Activated naive CD8-positive, alpha-beta T cell treated with anti-CD3 and anti-CD28 coated beads, Interleukin-2, amount 10 ng/mL, durations not matched to agents 7 days and 5 days (primary cell): ENCODE data around the gene USP15. TPM values are rescaled to one million over a fixed set of nuclear protein-coding genes. Genes with fewer than 3 reads are reported as not detected.

Source experiments
- ATAC-seq: fragments of 150-1000 bp; cut with Tn5 transposase; one replicate; pipeline ENCODE4 v1.10.0; 2021; ENCODE audit warnings: low read depth, moderate library complexity
- POLR2A ChIA-PET: fragments of 350-600 bp; sonication (Branson Sonifier 250); formaldehyde crosslinking; loops from one replicate; lab custom pipeline; 2021; ENCODE audit warnings: antibody characterized with exemption; lab: Charles Lee
- DNase-seq: peaks from one replicate; pipeline ENCODE4 v3.0.0; 2021
- H3K27ac Mint-ChIP-seq: one replicate; pipeline ENCODE4 v1.8.0; 2022; ENCODE audit warnings: mild to moderate bottlenecking, mixed read lengths
- H3K27me3 Mint-ChIP-seq: one replicate; pipeline ENCODE4 v1.8.0; 2022; ENCODE audit warnings: mild to moderate bottlenecking, moderate library complexity, mixed read lengths
- H3K36me3 Mint-ChIP-seq: one replicate; pipeline ENCODE4 v1.8.0; 2021; ENCODE audit warnings: mild to moderate bottlenecking, mixed read lengths
- H3K4me1 Mint-ChIP-seq: one replicate; pipeline ENCODE4 v1.8.0; 2021; ENCODE audit warnings: mixed read lengths
- H3K4me3 Mint-ChIP-seq: one replicate; pipeline ENCODE4 v1.8.0; 2022; ENCODE audit warnings: mild to moderate bottlenecking, moderate library complexity, mixed read lengths
- H3K9me3 Mint-ChIP-seq: one replicate; pipeline ENCODE4 v1.8.0; 2021; ENCODE audit warnings: mixed read lengths
- total RNA-seq, 2 experiments: library from RNA; stranded (reverse); gene quantifications; one replicate each; pipeline ENCODE4 v1.2.3, GENCODE V29; 2021

USP15 gene
- total RNA-seq, 2 experiments from 2014 or later: 163 TPM

GRCh38 chr12:62379026-62379722 is 119.0 kb downstream of the USP15 start:
- POLR2A ChIA-PET: interaction anchor here (0.9 kb wide), 1 partner anchor 119 kb away, joined by 3 read pairs; the partner anchor contains the start of gene USP15
- DNase-seq (no peak), ATAC-seq (no peak)
- Mint-ChIP-seq H3K9me3 (no peaks in the 10 kb centered on the region), H3K4me1 (peaks cover 21% of the 10 kb centered on the region), H3K27me3 (no peaks in the 10 kb centered on the region), H3K27ac (peak overlapping the region; percentile 18), H3K36me3 (peaks cover 28% of the 10 kb centered on the region), H3K4me3 (no peak overlapping the region)

GRCh38 chr12:62379723-62380045 is 119.5 kb downstream of the USP15 start:
- H3K9me3 Mint-ChIP-seq: no peaks in the 10 kb centered on the region
- H3K4me3 Mint-ChIP-seq: no peak overlapping the region
- ATAC-seq: no peak
- H3K36me3 Mint-ChIP-seq: peaks cover 26% of the 10 kb centered on the region
- H3K27me3 Mint-ChIP-seq: no peaks in the 10 kb centered on the region
- POLR2A ChIA-PET: interaction anchor here (0.9 kb wide), 1 partner anchor 120 kb away, joined by 3 read pairs; the partner anchor contains the start of gene USP15
- H3K4me1 Mint-ChIP-seq: peaks cover 20% of the 10 kb centered on the region
- H3K27ac Mint-ChIP-seq: peak overlapping the region; percentile 30
- no peak for DNase-seq

- no peaks in the 10 kb centered on the region for H3K27me3 Mint-ChIP-seq
- H3K27ac Mint-ChIP-seq: no peak overlapping the region
- no peak for ATAC-seq
- POLR2A ChIA-PET: interaction anchor here (0.5 kb wide), 1 partner anchor 108 kb away, joined by 3 read pairs; no protein-coding TSS in a partner anchor
- no peak overlapping the region for H3K4me3 Mint-ChIP-seq
- peaks cover 31% of the 10 kb centered on the region for H3K36me3 Mint-ChIP-seq
- DNase-seq: no peak
- H3K9me3 Mint-ChIP-seq: no peaks in the 10 kb centered on the region
- peaks cover 14% of the 10 kb centered on the region for H3K4me1 Mint-ChIP-seq
Observed at GRCh38 chr12:62382526-62382925, 122.3 kb downstream of the USP15 start.

GRCh38 chr12:62396750-62397149 is 136.5 kb downstream of the USP15 start:
- no peak overlapping the region for H3K4me3 Mint-ChIP-seq
- POLR2A ChIA-PET: no interaction called here

GRCh38 chr12:62400135-62400534 is 139.9 kb downstream of the USP15 start:
- POLR2A ChIA-PET: no interaction called here

More at GRCh38 chr12:62396750-62397149, 136.5 kb downstream of the USP15 start:
- DNase-seq (no peak), ATAC-seq (no peak)
- Mint-ChIP-seq H3K27me3 (no peaks in the 10 kb centered on the region), H3K27ac (no peak overlapping the region), H3K4me1 (peaks cover 3% of the 10 kb centered on the region), H3K36me3 (peaks cover 41% of the 10 kb centered on the region), H3K9me3 (no peaks in the 10 kb centered on the region)

GRCh38 chr12:62401631-62402030 is 141.4 kb downstream of the USP15 start:
- no peaks in the 10 kb centered on the region for H3K27me3 Mint-ChIP-seq
- no peaks in the 10 kb centered on the region for H3K9me3 Mint-ChIP-seq
- no peak overlapping the region for H3K4me3 Mint-ChIP-seq
- no peak for ATAC-seq
- POLR2A ChIA-PET: no interaction called here
- H3K4me1 Mint-ChIP-seq: peaks cover 3% of the 10 kb centered on the region
- no peak overlapping the region for H3K27ac Mint-ChIP-seq
- DNase-seq: no peak
- peaks cover 46% of the 10 kb centered on the region for H3K36me3 Mint-ChIP-seq

More at GRCh38 chr12:62400135-62400534, 139.9 kb downstream of the USP15 start:
- peaks cover 4% of the 10 kb centered on the region for H3K4me1 Mint-ChIP-seq
- no peak for ATAC-seq
- no peak overlapping the region for H3K4me3 Mint-ChIP-seq
- H3K27ac Mint-ChIP-seq: no peak overlapping the region
- H3K36me3 Mint-ChIP-seq: peaks cover 50% of the 10 kb centered on the region
- no peaks in the 10 kb centered on the region for H3K9me3 Mint-ChIP-seq
- no peak for DNase-seq
- no peaks in the 10 kb centered on the region for H3K27me3 Mint-ChIP-seq

GRCh38 chr12:62403031-62403430 is 142.8 kb downstream of the USP15 start:
- no peak for ATAC-seq
- H3K36me3 Mint-ChIP-seq: peaks cover 43% of the 10 kb centered on the region
- H3K9me3 Mint-ChIP-seq: no peaks in the 10 kb centered on the region

GRCh38 chr12:62407587-62407986 is 147.4 kb downstream of the USP15 start:
- Mint-ChIP-seq H3K27me3 (no peaks in the 10 kb centered on the region), H3K4me3 (no peak overlapping the region), H3K9me3 (no peaks in the 10 kb centered on the region), H3K4me1 (peaks cover 1% of the 10 kb centered on the region), H3K27ac (no peak overlapping the region), H3K36me3 (peaks cover 38% of the 10 kb centered on the region)
- no peak for ATAC-seq
- POLR2A ChIA-PET: no interaction called here
- no peak for DNase-seq

More at GRCh38 chr12:62403031-62403430, 142.8 kb downstream of the USP15 start:
- Mint-ChIP-seq H3K27ac (peak overlapping the region; percentile 18), H3K4me1 (peaks cover 1% of the 10 kb centered on the region), H3K27me3 (no peaks in the 10 kb centered on the region), H3K4me3 (no peak overlapping the region)
- POLR2A ChIA-PET: no interaction called here
- no peak for DNase-seq

GRCh38 chr12:62409068-62409467 is 148.9 kb downstream of the USP15 start:
- Mint-ChIP-seq H3K36me3 (peaks cover 36% of the 10 kb centered on the region), H3K27ac (no peak overlapping the region), H3K9me3 (no peaks in the 10 kb centered on the region), H3K27me3 (no peaks in the 10 kb centered on the region), H3K4me3 (no peak overlapping the region), H3K4me1 (no peaks in the 10 kb centered on the region)
- POLR2A ChIA-PET: no interaction called here
- ATAC-seq: no peak
- no peak for DNase-seq

- DNase-seq: no peak
- POLR2A ChIA-PET: no interaction called here
- Mint-ChIP-seq H3K36me3 (peaks cover 38% of the 10 kb centered on the region), H3K4me1 (peaks cover 8% of the 10 kb centered on the region), H3K27ac (no peak overlapping the region), H3K4me3 (no peak overlapping the region), H3K27me3 (no peaks in the 10 kb centered on the region), H3K9me3 (peaks cover 4% of the 10 kb centered on the region)
- no peak for ATAC-seq
Observed at GRCh38 chr12:62414180-62414579, 154.0 kb downstream of the USP15 start.

GRCh38 chr12:62426089-62426488 is 165.9 kb downstream of the USP15 start:
- H3K9me3 Mint-ChIP-seq: peaks cover 27% of the 10 kb centered on the region

GRCh38 chr12:62429457-62429856 is 169.3 kb downstream of the USP15 start:
- ATAC-seq: no peak
- POLR2A ChIA-PET: no interaction called here
- Mint-ChIP-seq H3K27me3 (peaks cover 48% of the 10 kb centered on the region), H3K9me3 (peaks cover 11% of the 10 kb centered on the region), H3K27ac (no peak overlapping the region), H3K4me1 (peaks cover 2% of the 10 kb centered on the region), H3K4me3 (no peak overlapping the region), H3K36me3 (peaks cover 6% of the 10 kb centered on the region)
- no peak for DNase-seq

More at GRCh38 chr12:62426089-62426488, 165.9 kb downstream of the USP15 start:
- H3K36me3 Mint-ChIP-seq: peaks cover 13% of the 10 kb centered on the region
- POLR2A ChIA-PET: no interaction called here
- peaks cover 17% of the 10 kb centered on the region for H3K27me3 Mint-ChIP-seq
- no peak overlapping the region for H3K4me3 Mint-ChIP-seq
- DNase-seq: no peak
- H3K27ac Mint-ChIP-seq: no peak overlapping the region
- no peaks in the 10 kb centered on the region for H3K4me1 Mint-ChIP-seq
- no peak for ATAC-seq

- DNase-seq: peak; percentile 30
- peaks cover 22% of the 10 kb centered on the region for H3K4me1 Mint-ChIP-seq
- H3K36me3 Mint-ChIP-seq: no peaks in the 10 kb centered on the region
- H3K9me3 Mint-ChIP-seq: no peaks in the 10 kb centered on the region
- peaks cover 68% of the 10 kb centered on the region for H3K27me3 Mint-ChIP-seq
- POLR2A ChIA-PET: interaction anchor here (0.6 to 1.3 kb wide), 2 partner anchors 175 to 183 kb away, joined by 3 to 4 read pairs; no protein-coding TSS in a partner anchor
- H3K27ac Mint-ChIP-seq: no peak overlapping the region
- no peak for ATAC-seq
- H3K4me3 Mint-ChIP-seq: peak overlapping the region; percentile 85
Observed at GRCh38 chr12:62434494-62435302, 174.5 kb downstream of the USP15 start.
